SU-DHL-6 (cell line): Measurements from ENCODE around the gene PDE1C.

Source experiments
- CTCF ChIP-seq: fragments of 200-600 bp; sonication (generic); IDR thresholded peaks from one replicate; pipeline ENCODE4 v1.5.1; 2017; ENCODE audit warnings: antibody characterized with exemption, mild to moderate bottlenecking, low read length, moderate library complexity; ENCODE audit not compliant: insufficient read depth, poor library complexity, severe bottlenecking
- EZH2phosphoT487 ChIP-seq: fragments of 200-600 bp; sonication (generic), shearing (Covaris generic); conservative IDR thresholded peaks from 2 replicates; pipeline ENCODE4 v1.6.1; 2018; ENCODE audit warnings: mild to moderate bottlenecking, antibody characterized with exemption, low read length, moderate library complexity, mixed read lengths

GRCh38 chr7:31729195-31729804, 340.9 kb downstream of the PDE1C start:
- no peak for TF ChIP-seq CTCF
- no peak for TF ChIP-seq EZH2phosphoT487
